ENCODE data around the gene CAMSAP1.

The CAMSAP1 gene

GRCh38 chr9:135805422-135806022, 101.8 kb downstream of the CAMSAP1 start:
- no peak for DNase-seq

GRCh38 chr9:135804581-135805421, 102.5 kb downstream of the CAMSAP1 start:
- DNase-seq, result peak; percentile 9

- DNase-seq, result no peak
These were observed 103.9 kb downstream of the CAMSAP1 start for GRCh38 chr9:135803441-135803840.

GRCh38 chr9:135802876-135803419, 104.4 kb downstream of the CAMSAP1 start:
- no peak for DNase-seq

GRCh38 chr9:135801070-135801469, 106.3 kb downstream of the CAMSAP1 start:
- DNase-seq, result no peak

- no peak for DNase-seq
These were observed 108.1 kb downstream of the CAMSAP1 start for GRCh38 chr9:135799261-135799660.

GRCh38 chr9:135798263-135798585, 109.1 kb downstream of the CAMSAP1 start:
- no peak for DNase-seq

GRCh38 chr9:135797507-135798262, 109.7 kb downstream of the CAMSAP1 start:
- DNase-seq, result no peak

- DNase-seq, result no peak
These were observed 110.4 kb downstream of the CAMSAP1 start for GRCh38 chr9:135796784-135797485.

GRCh38 chr9:135795391-135795790, 112.0 kb downstream of the CAMSAP1 start:
- no peak for DNase-seq

- no peak for DNase-seq
These were observed 112.9 kb downstream of the CAMSAP1 start for GRCh38 chr9:135794361-135794885.

GRCh38 chr9:135794057-135794335, 113.3 kb downstream of the CAMSAP1 start:
- DNase-seq, result no peak

GRCh38 chr9:135793221-135794056, 113.9 kb downstream of the CAMSAP1 start:
- DNase-seq, result no peak

- no peak for DNase-seq
These were observed 114.8 kb downstream of the CAMSAP1 start for GRCh38 chr9:135792268-135793128.

- no peak for DNase-seq
These were observed 115.7 kb downstream of the CAMSAP1 start for GRCh38 chr9:135791431-135792267.

GRCh38 chr9:135790850-135791249, 116.5 kb downstream of the CAMSAP1 start:
- no peak for DNase-seq

GRCh38 chr9:135790356-135790755, 117.0 kb downstream of the CAMSAP1 start:
- no peak for DNase-seq

GRCh38 chr9:135789838-135790291, 117.5 kb downstream of the CAMSAP1 start:
- DNase-seq, result no peak

- DNase-seq, result no peak
These were observed 118.6 kb downstream of the CAMSAP1 start for GRCh38 chr9:135788576-135789300.

Data from activated CD8-positive, alpha-beta memory T cell treated with anti-CD3 and anti-CD28 coated beads, Interleukin-2, amount 50 U/mL, for 4 hours (primary cell).